LHCN-M2 (cell line): Measurements from ENCODE around the gene ICAM2. TPM values are rescaled to one million over a fixed set of nuclear protein-coding genes. Genes with fewer than 3 reads are reported as not detected.
"Not testable (repeated sequence)": the region's sequence is repeated elsewhere in the genome, so short reads cannot be mapped to it uniquely, and the experiment has no call there.

Source experiments
- DNase-seq: peaks from one replicate; pipeline ENCODE4 v3.0.0-alpha.2; 2012; ENCODE audit warnings: low read depth
- total RNA-seq: library from RNA; depleted of rRNA; stranded (reverse); fragments of >200 nt; gene quantifications from 2 replicates; pipeline ENCODE4 v1.2.3, GENCODE V29; 2014

ICAM2 gene
- total RNA-seq, 1 experiment from 2014 or later = 0.29 TPM

DNA sequence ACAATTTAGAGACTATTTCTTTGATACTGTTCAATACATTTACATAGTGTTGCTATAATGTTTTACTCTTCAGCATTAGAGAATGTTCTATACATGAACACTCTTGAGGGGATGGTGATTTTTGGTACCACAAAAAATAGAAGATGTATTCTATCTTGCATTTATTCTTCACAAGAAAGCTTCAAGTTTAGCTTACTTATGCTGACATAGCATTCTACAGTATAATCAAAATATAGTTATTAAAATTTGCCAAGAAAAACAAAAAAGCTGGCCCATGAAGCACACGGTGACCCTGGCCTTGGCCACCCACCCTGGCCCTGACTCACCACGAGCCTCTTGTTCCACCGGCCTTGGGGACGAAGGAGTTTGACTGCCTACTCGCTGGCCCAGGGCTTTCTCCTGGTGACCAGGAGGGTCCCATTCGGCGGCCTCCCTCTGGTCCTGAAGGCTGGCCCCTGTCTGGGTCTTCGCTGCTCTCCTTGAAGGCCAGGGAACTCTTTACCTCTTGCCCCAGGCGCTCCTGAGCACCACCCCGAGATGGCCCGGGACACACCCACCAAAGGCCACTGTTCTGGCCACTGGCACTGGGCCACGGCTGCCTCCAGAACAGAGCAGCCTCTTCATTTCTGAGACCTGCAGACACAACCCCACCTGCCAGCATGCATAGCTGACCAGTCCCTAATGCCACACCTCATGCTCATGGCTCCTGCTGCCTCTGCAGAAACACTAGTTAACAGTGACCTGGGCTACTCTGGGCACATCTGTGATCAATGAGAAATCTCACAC lies 22.5 kb upstream of the ICAM2 start:
- no peak for DNase-seq

DNA sequence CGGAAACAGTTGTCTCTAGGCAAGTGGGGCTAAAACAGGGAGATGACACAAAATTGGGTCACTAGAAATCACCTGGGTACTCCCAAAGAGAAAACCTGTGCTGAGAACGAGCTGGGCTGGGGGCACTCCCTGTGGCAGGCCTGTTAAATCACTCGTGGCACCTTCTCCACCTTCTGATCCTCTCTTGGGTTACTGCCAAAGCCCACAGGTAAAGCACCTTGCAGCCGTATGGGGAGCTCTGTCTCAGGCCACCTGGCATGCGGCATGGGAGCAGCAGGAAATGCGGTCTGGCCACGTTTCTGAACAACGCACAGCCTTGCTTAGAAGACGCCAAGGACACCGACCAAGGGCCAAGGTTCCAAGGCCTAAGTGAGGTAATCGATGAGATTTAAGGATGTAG lies 21.5 kb upstream of the ICAM2 start:
- no peak for DNase-seq

DNA sequence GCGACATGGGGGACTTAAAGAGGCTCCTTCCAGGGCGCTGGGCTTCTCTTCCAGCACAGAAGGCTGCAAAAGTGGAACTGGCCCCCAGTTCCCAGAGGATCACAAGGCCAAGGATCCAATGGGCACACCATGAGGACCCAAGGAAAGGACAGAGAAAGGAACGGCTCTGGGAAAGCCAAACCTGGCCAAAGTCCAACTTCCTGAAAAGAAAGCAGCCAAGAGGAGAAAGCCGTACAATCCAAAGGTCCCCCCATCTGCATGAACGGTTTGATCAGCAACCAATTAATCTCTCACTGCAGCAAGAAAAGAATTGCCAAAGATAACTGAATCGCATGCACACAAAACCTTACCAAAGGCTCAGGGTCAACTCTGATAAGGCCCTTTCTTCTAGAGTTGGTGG lies 19.8 kb upstream of the ICAM2 start:
- DNase-seq = no peak

DNA sequence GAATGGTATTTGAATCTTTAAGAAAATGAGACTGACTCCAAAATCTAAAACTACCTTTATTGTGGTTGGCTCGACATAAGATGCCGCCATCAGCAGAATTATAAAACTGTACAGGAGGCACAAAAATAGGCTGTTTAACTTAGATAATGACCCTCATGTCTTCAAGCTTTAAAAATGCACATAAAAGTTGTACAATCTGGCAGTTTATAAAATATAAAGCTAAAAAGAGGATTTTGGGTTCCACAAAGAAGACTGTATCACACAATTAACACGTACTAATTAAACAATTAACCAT lies 18.6 kb upstream of the ICAM2 start:
- DNase-seq = no peak

DNA sequence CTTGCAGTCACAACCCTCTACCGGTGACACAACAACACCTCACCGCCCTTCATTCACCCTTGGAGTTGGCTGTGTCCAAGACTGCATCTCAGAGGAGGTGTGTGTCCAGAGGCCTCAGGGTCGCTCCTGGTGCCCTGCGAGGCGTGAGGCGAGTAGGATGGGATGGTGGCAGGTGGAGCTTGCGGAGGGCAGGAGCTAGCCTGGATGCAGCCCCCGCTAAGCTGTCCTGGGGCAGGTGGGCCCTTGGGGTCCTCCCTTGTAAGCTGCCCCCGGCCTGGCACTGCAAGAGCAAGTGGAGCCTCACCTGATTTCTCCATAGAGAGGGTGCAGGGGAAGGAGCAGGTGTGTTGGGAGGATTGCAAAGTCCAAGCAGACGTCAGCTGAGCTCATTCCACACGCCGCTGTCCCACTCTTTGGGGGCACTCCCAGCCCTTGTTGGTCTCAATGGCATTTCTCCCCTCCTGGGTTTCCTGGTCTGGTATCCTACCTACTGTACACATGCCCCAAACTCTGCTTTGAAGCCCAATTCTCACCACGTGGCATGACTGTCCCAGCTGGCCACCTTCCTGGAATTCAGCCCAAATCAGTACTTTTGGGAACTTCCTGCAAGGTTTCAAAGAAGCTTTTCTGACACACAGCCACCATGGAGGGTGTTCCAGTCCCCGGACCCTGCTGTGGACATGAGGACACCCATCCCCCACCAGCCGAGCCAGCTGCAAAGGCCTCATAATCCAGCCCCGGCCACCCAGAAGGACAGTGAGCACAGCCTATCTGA lies 18.1 kb upstream of the ICAM2 start:
- DNase-seq = no peak

DNA sequence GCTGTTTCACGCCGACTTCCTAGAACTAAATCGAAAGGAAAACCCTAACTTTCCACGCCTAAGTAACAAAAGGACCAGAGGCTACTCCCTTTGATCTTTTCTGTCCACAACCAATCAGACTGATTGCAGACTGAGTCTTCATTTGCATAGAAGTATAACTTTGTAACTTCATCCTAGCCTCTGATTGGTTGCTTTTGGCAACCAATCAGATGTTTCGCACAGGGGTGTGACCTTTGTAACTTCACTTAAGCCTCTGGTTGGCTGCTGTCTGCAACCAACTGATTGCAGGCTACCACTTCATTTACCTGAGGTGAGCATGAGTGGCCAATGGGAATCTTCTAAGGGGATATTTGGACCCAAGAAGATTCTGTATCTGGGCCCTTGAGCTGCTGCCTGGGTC lies 17.4 kb upstream of the ICAM2 start:
- no peak for DNase-seq

DNA sequence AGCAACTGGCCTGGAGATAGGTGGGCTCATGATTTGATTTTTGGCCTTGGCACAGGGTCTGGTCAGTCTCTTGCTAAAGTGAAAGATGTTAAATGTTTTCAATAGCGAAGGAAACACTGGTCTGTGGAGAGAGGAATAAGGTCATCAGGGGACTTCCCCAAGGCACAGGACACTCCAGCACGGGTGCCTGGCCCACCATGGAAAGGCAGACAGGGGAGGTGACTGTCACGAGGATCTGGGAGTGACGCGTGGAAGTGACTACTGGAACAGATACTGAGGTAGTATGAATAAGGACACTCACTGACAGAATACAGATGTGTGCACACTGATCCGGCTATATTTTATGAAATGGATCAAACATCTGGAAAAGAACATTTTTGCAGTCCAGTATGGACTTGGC lies 16.7 kb upstream of the ICAM2 start:
- no peak for DNase-seq

DNA sequence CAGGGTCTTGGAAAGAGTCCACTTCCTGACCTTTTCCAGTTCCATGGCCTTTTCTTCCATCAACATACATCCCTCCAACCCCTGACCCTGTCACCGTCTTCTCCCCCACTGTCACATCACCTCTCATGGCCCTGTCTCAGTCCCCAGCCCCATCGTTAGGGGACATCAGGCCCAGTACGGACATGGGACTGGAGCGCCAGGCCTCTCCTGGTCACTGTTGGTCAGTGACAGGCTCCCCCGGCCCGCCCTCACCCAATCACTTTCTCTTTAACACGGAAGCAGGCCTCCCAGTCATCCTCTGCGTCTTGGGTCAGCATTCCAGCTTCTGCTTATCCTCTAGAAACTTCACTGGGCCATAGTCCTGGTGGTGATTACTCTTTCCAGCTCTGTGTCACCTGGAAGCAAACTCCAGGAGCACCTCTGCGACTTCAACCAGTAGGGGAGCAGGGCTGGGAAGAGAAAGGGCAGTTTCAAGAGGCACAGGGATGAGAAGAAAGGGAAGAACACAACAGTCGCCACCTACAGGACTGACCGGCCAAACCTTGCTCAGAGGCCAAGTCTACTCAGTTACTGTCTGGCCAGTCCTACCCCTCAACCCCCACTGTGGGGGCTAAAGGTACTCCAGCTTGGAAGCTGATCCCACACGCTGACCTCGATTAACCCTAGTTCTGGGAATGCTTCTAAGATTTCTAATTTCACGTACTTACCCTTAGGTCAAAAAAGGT lies 15.9 kb upstream of the ICAM2 start:
- DNase-seq = no peak

DNA sequence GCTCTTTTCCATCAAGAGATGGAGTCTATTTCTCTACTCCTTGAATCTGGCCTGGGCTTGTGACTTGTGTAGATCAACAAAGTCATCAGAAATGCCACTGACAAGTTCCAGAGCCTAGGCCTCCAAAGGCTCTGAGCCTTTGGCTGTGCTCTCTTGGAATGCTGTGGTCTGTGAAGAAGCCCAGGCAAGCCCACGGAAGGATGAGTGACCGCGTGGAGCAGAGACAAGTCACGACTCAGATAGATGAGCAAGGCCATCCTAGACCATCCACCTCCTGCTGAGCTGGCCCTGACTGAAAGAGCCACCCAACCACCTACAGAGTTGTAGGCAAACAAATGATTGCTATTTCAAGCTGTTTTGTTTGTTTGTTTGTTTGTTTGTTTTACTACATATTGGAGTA lies 11.6 kb upstream of the ICAM2 start:
- DNase-seq = peak; percentile 45

DNA sequence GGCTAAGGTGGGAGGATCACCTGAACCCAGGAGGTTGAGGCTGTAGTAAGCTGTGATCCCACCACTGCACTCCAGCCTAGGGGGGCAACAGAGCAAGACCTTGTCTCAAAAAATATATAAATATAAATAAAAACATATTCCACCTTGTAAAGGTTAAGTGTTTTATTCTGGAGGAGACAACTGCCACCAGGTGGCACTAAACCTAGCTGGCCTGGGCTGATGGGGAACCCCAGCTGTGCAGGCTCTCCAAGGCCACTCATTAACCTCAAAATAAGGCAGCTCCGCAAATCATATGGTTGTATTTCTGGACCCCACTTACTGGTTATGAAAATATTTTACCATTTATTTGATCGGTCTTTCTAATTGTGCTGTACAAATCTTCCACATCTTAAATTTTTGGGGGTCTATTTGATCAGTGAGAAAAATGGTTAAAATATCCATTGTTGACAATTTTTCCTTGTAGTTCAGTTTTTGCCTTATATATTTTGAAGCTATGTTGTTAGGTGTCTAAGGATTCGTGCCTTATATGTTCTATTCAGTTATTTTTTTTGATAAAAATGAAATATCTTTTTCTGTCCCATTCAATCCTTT lies 8.5 kb upstream of the ICAM2 start:
- peak; percentile 57 for DNase-seq

DNA sequence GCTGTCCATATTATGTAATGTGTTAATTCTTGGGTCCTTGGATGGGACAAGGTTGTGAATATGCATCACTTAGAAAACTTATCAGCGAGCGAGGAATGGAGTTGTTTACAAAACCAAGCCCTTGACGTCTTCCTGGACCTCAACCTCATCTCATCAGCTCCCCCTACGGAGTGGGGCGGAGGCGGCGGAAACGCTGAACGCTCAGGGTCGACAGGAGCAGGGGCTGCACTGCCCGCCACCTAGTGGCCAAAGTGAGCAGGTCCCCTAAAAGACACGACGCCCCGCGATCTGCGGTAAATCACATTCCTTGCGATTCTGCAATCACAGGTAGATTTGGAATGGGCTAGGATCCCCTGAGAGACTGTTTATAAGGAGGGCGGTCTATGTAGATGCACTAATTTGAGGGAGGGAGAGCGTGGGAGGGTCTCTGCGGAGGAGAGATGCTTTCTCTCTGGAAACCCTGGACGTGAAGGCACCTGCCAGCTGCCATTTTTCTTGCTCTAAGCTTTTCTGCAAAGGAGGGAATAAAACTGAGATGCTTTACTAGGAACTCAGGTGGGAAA lies 5.4 kb upstream of the ICAM2 start:
- peak; percentile 54 for DNase-seq

DNA sequence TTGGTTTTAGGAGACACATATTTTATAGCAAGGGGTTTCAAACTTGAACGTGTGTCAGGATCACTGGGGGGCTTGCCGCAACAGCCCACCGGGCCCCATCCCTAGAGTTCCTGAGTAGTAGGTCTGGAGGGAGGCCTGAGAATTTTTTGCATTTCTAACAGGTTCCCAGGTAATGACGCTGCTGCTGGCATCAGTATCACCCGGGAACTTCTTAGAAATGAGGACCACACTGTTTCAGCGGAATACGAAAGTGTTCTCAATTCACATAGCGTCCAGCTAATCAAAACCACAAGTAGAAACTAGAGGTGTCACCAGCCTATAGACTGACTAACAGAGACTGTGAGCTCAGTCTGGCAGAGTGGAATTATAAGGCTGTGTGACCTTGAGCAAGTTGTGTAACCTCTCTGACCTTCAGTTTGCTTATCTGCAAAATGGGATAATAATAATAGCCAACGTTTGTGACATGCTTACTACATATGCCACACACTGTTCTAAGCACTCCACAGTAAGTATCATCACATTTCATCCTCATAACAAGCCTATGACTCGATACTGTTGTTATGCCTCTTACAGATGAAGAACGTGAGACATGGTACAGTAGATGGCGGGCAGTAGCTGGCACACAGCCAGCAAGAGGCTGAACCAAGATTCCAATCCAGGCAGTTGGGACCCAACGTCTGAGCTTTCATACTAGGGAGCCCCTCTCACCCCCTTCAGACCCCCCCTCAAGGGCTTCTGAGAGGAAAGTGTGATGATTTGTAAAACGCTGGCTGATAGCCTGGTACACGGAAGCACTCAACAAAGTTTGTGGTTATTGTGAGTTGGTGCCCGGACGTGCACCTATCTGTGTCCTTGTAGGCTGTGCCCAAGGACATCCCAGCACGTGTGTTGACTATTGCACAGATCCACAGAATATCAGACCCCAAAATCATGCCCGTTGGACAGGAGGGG lies 4.6 kb upstream of the ICAM2 start:
- peak; percentile 13 for DNase-seq

DNA sequence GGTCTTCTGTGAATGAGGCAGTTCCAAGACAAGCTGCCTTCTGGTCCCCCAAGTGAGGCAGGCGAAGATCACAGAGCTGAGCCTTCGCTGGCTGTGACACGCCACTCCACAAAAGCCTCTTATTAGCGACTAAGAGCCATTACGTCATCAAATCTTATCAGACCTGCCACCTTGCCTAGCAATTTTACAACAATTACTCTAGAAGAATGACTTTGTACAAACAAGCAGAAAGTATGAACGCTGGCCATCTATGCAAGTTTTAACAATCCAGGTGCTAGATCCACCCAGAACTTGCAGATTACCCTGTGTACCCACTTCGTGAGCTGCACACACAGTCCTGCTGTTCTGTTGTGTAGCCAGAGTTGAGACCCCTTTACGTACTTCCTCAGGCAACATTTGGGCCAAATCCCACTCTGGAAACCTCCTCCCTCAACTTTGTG lies 3.8 kb upstream of the ICAM2 start:
- no peak for DNase-seq

DNA sequence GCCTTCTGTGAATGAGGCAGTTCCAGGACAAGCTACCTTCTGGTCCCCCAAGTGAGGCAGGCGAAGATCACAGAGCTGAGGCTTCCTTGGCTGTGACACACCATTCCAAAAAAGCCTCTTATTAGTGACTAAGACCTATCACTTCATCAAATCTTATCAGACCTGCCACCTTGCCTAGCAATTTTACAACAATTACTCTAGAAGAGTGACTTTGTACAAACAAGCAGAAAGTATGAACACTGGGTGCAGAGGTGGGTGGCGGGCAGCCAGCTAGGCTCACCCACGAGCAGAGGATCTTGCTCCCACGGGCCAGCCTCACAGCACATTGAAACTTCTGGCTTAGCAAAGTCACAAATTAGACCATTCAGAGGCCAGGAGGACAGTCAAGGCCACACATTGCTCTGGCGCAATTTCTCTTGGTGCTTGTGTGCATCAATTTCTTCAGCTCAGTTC lies 2.2 kb upstream of the ICAM2 start:
- DNase-seq = no peak

DNA sequence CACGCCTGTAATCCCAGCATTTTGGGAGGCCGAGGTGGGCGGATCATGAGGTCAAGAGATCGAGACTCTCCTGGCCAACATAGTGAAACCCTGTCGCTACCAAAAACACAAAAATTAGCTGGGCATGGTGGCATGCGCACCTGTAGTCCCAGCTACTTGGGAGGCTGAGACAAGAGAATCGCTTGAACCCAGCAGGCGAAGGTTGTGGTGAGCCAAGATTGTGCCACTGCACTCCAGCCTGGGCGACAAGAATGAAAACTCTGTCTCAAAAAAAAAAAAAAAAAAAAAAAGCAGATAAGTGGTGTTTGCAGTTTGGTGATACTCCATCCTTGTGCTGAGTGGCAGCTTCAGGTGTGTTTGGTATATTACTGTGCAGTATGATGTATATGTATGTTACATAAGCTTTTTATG lies 877 bp downstream of the ICAM2 start:
- DNase-seq = not testable (repeated sequence)

DNA sequence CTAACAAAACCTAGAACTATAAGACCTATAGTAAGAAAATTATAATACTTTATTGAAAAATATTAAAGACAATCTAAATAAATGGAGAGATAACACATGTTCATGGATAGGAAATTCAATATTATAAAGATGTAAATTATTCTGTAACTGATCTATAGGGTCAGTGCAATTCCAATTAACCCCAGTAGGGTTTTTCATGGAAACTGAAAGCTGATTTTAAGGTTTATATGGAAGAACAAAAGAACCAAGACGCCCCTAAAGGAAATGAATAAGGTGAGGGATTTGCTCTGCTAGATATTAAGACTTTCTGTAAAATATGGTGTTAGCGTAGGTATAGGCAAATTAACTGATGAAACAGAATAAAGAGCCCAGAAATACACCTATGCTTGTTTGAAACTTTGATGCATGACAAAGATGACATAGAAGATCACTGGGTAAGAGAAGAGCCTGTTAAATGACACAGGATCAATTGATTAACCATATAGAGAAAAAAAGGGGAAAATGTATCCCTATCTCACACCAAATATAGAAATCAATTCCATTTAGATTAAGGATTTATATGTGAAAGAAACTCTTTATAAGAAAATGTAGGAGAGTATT lies 3.0 kb downstream of the ICAM2 start:
- DNase-seq = no peak

DNA sequence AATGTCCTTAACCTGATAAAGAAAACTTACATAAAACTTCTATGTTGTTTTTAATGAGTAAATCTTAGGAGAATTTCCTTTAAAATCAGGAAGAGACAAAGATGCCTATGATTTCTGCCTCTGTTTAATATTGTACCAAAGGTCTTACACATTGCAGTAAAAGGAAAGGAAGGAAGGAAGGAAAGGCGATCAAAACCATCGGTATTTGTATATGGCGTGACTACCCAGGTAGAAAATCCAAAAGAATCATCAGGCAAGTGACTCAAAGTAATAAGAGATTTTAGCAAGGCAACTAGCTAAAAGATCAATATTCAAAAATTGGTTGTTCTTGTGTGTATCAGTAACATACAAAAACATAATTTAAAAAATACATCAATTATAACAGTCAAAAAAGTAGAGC lies 3.5 kb downstream of the ICAM2 start:
- no peak for DNase-seq

DNA sequence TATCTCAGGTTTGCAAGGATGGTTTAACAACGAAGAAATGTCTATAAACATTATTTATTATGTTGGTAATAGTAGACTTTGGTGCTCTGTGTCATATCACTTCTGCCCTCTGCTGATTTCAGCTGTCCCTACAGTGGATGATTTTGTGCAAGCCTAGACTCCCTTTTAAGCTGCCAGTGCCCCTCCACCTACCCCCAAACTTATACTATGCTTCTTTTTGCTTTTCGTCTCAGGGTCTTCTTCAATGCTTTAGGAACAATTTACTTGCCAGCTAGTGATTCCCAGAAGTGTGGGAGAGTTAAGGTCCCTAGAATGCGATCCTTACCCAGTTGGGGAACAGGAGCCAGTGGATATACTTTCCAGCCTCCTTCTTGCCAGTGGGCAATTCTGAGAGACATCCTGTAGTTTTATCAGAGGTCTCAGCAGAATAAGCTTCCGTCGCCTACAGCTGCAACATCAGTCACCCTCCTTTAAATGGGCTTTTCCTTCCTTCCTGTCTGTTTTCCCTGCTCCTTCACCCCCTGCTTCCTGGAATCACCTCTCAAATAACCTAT lies 4.1 kb downstream of the ICAM2 start:
- no peak for DNase-seq

DNA sequence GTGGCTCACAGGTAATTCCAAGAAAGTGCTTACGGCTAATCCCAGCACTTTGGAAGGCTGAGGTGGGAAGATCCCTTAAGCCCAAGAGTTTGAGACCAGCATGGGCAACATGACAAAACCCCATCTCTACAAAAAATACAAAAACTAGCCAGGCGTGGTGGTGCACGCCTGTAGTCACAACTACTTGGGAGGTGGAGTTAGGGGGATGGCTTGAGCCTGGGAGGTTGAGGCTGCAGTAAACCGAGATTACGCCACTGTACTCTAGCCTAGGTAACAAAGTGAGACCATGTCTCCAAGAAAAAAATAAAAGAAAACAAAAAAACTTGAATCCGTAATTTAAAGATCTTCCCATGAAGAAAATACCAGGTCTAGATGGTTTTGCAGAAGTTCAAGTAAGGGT lies 5.0 kb downstream of the ICAM2 start:
- DNase-seq = no peak
